Stimulated activated naive CD8-positive, alpha-beta T cell treated with anti-CD3 and anti-CD28 coated beads, Interleukin-15, amount 100 ng/mL, for 72 hours (primary cell): ENCODE data around the gene TMPRSS15.

Experiments
- ATAC-seq: fragments of 150-1000 bp; cut with Tn5 transposase; 2 replicates; pipeline ENCODE4 v1.10.0; 2021; ENCODE audit warnings: mild to moderate bottlenecking, moderate library complexity
- DNase-seq, 2 donors: peaks; one replicate each; pipeline ENCODE4 v3.0.0; 2021 to 2022
- H3K27ac Mint-ChIP-seq, 2 donors: one replicate each; pipeline ENCODE4 v1.8.0; 2022; ENCODE audit warnings: mild to moderate bottlenecking in 2 of 2, mixed read lengths in 2 of 2, moderate library complexity in 2 of 2
- H3K27me3 Mint-ChIP-seq: one replicate; pipeline ENCODE4 v1.8.0; 2022; ENCODE audit warnings: mixed read lengths
- H3K4me1 Mint-ChIP-seq: one replicate; pipeline ENCODE4 v1.8.0; 2022; ENCODE audit warnings: mild to moderate bottlenecking, mixed read lengths
- H3K4me3 Mint-ChIP-seq, 2 donors: one replicate each; pipeline ENCODE4 v1.8.0; 2022; ENCODE audit warnings: mild to moderate bottlenecking in 2 of 2, mixed read lengths in 2 of 2, moderate library complexity in 1 of 2
- H3K9me3 Mint-ChIP-seq, 2 donors: one replicate each; pipeline ENCODE4 v1.8.0; 2022; ENCODE audit warnings: mixed read lengths in 2 of 2

TMPRSS15 gene

DNA sequence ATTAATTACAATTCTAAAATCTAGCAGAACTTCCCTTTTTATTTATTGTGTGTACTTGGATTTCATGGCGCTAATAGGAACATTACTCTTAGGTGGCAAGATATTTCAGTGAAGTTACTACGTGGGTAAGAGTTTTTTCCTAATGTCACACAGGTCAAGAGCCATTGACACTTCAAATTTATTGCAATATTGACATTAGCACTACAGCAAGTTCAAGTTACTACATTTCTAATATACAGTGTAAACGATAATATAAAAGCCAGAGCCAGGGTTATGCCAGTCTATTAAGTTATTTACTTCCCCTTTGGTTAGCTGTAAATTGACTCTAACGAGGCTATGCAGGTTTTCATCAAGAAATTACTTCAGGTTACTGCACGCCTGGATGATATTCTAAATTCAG, 129.2 kb downstream of the TMPRSS15 start:
- no peak overlapping the region for H3K4me3 Mint-ChIP-seq
- no peaks in the 10 kb centered on the region for H3K9me3 Mint-ChIP-seq
- DNase-seq (no peak), ATAC-seq (no peak)
- no peak overlapping the region for H3K27ac Mint-ChIP-seq
- no peaks in the 10 kb centered on the region for H3K4me1 Mint-ChIP-seq
- H3K27me3 Mint-ChIP-seq = no peaks in the 10 kb centered on the region

DNA sequence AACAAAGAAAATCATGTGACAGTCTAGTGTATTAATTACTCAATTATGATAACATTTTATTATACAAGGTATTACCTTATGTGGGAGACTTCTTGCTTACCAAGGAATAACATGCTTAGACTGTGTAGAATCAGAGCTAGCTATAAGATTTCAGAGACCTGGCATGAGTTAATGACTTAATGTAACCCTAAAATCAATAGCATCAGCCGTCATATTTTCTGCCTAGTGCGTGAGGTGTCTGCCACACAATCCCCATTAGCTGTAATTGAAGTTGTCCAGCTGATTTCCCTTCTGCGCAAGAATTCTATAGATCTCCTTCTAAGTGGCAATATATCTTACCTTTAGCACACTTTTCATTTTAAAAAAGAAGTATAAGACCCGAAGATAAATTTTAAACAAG, 130.2 kb downstream of the TMPRSS15 start:
- Mint-ChIP-seq H3K4me1 (no peaks in the 10 kb centered on the region), H3K4me3 (no peak overlapping the region), H3K9me3 (peaks cover 0 to 6% of the 10 kb centered on the region in 2 donors), H3K27me3 (no peaks in the 10 kb centered on the region), H3K27ac (no peak overlapping the region)
- DNase-seq (no peak), ATAC-seq (no peak)

DNA sequence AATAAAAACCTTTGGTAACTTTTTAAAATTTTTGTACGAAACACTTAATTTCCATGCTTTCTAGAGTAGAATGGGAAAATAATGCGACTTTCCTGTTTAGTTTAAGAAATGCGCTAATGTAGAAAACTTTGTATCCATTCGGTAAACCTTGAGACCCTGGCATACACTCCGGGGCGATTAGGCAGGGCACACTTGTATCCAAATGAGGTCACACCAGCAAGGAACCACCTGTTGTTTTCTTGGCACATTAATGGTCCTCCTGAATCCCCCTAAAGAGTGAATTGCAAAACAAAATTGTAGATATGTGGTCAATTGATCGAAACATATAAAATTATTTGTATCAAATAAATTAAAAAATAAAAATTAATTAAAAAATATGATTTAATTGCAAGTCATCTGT, 133.7 kb downstream of the TMPRSS15 start:
- Mint-ChIP-seq H3K27me3 (no peaks in the 10 kb centered on the region), H3K4me3 (no peak overlapping the region), H3K27ac (no peak overlapping the region), H3K9me3 (peaks cover 0 to 8% of the 10 kb centered on the region in 2 donors), H3K4me1 (no peaks in the 10 kb centered on the region)
- DNase-seq (no peak), ATAC-seq (no peak)

DNA sequence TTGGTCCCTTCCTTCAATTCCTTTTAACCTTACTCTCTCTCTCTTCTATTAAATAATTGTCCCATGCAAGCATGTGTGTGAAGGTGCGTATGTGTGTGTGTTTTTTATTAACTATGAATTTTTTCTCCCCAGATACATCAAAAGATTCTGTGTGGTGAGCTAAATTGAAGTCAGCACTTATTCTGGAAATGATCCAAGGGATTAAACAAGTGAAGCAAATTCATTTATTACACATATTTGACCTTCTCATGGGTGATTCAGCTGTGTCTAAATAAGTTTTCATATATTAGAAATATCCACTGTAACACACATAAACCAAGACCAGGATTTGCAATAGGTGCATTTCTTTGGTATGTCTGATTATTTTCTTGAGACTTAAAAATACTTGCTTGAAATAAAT, 134.7 kb downstream of the TMPRSS15 start:
- Mint-ChIP-seq H3K4me3 (no peak overlapping the region), H3K27ac (no peak overlapping the region), H3K27me3 (no peaks in the 10 kb centered on the region), H3K4me1 (no peaks in the 10 kb centered on the region), H3K9me3 (peaks cover 0 to 8% of the 10 kb centered on the region in 2 donors)
- no peak for DNase-seq
- ATAC-seq = no peak

DNA sequence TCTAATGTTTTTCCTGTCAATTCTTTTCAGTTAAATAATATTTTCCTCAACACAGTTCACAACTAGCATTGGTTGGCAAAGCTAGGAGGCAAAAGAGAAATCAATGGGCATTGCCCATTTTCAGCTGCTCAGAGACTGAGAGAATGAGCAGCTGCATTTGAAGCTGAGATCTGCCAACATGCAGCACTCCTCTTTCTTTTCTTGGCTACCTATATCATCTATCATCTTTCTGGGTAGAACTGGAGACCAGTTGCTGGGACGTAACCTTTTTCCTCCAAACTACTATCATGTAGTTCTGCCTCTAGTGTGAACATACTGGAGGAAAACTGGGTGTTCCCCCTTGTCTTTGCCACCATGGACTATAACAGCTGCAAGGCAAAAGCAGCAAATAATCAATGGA, 136.1 kb downstream of the TMPRSS15 start:
- H3K27ac Mint-ChIP-seq = no peak overlapping the region
- DNase-seq (no peak), ATAC-seq (no peak)
- no peaks in the 10 kb centered on the region for H3K4me1 Mint-ChIP-seq
- H3K27me3 Mint-ChIP-seq = no peaks in the 10 kb centered on the region
- peaks cover 0 to 8% of the 10 kb centered on the region in 2 donors for H3K9me3 Mint-ChIP-seq
- H3K4me3 Mint-ChIP-seq = no peak overlapping the region

DNA sequence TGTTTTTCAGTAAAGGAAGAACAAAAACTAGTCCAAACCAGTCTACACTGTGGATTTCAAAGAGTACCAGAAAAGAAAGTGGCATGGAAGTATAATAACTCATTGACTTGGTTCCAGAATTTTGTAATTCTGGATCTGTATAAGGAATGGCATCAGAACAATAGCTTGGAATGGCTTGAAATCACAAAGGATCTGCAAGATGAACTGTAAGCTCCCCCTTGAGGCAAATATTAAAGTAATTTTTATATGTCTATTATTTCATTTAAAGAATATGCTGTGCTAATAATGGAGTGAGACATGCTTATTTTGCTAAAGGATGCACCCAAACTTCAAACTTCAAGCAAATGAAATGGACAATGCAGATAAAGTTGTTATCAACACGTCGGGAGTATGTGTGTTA, 137.6 kb downstream of the TMPRSS15 start:
- no peak for ATAC-seq
- H3K9me3 Mint-ChIP-seq = peaks cover 0 to 8% of the 10 kb centered on the region in 2 donors
- H3K4me1 Mint-ChIP-seq = no peaks in the 10 kb centered on the region
- no peak overlapping the region for H3K4me3 Mint-ChIP-seq
- DNase-seq = no peak
- no peaks in the 10 kb centered on the region for H3K27me3 Mint-ChIP-seq
- no peak overlapping the region for H3K27ac Mint-ChIP-seq

DNA sequence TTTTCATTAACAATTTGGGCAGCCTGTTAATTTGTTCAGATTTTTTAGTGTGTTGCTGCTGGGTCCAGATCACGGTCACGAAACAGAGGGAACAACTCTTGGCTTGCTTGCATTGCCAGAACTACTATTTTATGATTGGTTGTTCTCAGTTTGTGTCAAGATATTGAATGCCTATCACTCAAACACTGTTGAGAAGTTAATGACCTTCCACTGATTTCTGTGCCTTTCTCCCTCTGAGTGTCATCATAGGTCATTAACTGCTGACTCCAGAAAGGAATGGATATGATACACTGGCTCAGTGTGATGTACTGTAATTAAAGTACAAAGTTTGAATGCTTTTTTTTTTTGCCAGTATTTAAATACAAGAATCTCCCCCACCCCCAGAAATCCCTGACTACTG, 149.8 kb downstream of the TMPRSS15 start:
- DNase-seq (no peak), ATAC-seq (no peak)
- no peaks in the 10 kb centered on the region for H3K4me1 Mint-ChIP-seq
- H3K9me3 Mint-ChIP-seq = no peaks in the 10 kb centered on the region
- H3K4me3 Mint-ChIP-seq = no peak overlapping the region
- H3K27ac Mint-ChIP-seq = peak overlapping the region in 1 of 2 donors; percentile 6
- no peaks in the 10 kb centered on the region for H3K27me3 Mint-ChIP-seq

DNA sequence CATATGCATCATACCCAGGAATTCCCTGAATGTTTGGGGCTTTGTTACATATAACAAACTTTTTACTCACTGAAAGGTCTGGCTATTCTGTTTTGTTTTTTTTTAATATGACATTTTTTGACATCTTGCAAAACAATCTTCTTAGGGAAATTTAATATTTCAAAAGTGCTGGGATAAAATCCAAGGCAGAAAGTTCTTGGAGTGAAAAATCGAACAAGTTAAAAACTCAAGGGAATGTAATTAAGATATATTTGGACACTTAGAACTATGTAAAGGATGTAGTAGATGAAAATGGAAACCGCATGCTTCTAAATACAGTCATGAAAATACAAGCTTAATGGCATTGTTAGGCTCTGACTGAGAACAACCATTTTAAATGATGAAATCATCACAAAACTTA, 150.4 kb downstream of the TMPRSS15 start:
- H3K27me3 Mint-ChIP-seq = no peaks in the 10 kb centered on the region
- no peak overlapping the region for H3K4me3 Mint-ChIP-seq
- DNase-seq (no peak), ATAC-seq (no peak)
- H3K27ac Mint-ChIP-seq = no peak overlapping the region
- H3K4me1 Mint-ChIP-seq = no peaks in the 10 kb centered on the region
- H3K9me3 Mint-ChIP-seq = no peaks in the 10 kb centered on the region

- no peak overlapping the region for H3K27ac Mint-ChIP-seq
- ATAC-seq (no peak), DNase-seq (no peak)
- no peak overlapping the region for H3K4me3 Mint-ChIP-seq
- no peaks in the 10 kb centered on the region for H3K27me3 Mint-ChIP-seq
- no peaks in the 10 kb centered on the region for H3K4me1 Mint-ChIP-seq
- H3K9me3 Mint-ChIP-seq = no peaks in the 10 kb centered on the region
Observed at GRCh38 chr21:18252680-18253079, 150.9 kb downstream of the TMPRSS15 start.

DNA sequence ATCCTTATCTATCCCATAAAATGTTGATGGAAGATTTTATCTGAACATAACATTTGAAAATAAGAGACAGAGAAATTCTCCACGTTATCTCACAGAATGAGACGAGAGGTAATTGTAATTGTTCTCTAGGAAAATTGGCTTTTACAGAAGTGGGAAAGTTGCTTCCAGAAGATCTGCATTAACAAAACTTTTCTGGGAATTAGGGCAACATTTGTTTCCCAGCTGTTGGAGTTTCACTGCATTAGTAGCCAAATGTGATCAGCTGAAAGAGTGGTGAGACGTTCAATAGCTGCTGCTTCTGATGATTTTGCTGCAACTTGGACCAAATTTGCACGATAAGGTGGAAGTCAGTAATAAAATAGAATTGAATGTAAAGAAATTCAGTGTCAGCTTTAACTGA, 151.3 kb downstream of the TMPRSS15 start:
- Mint-ChIP-seq H3K27ac (no peak overlapping the region), H3K4me1 (no peaks in the 10 kb centered on the region), H3K27me3 (no peaks in the 10 kb centered on the region), H3K9me3 (no peaks in the 10 kb centered on the region), H3K4me3 (no peak overlapping the region)
- DNase-seq = no peak
- ATAC-seq = no peak

DNA sequence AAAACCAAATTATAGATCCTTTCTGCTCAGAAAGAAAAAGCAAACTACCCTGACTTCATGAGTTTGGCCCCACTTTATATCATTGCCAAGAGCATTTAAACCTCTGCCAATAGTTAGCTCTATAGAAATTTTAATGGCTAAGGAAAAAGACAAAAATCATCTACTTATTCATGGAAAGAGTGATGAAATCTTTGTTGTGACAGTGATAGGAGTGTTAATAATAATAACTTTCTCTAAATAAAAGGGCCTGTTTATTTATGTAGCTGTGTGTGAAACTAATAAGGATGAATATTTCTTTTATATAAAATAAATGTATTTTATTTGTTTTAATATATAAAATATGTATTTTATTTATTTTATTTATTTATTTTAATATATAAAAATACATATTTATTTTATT, 152.5 kb downstream of the TMPRSS15 start:
- no peak for ATAC-seq
- no peak for DNase-seq
- Mint-ChIP-seq H3K27me3 (peaks cover 3% of the 10 kb centered on the region), H3K4me1 (no peaks in the 10 kb centered on the region), H3K27ac (no peak overlapping the region), H3K9me3 (no peaks in the 10 kb centered on the region), H3K4me3 (no peak overlapping the region)

DNA sequence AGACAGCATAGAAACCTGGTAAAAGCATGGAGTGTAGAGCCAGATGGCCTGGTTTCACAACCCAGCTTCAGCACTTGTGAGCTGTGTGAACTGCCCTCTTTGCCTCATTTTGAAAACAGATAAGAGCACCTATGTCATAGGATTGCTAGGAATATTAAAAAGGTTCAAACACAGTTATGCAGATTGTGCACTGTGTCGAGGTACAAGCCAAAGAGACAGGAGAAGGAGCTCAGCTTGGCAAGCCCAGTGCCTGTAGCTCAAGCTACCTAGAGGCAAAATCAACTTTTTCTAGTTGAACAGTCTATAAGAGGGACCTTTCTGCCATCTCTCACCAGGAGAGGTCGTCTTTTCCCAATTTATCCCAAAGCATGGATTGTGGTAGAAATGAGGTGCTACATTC, 153.9 kb downstream of the TMPRSS15 start:
- Mint-ChIP-seq H3K4me1 (peaks cover 1% of the 10 kb centered on the region), H3K27me3 (peaks cover 17% of the 10 kb centered on the region), H3K4me3 (no peak overlapping the region), H3K9me3 (no peaks in the 10 kb centered on the region), H3K27ac (no peak overlapping the region)
- DNase-seq = no peak
- ATAC-seq = no peak

GRCh38 chr21:18248171-18248570, 155.4 kb downstream of the TMPRSS15 start:
- H3K27me3 Mint-ChIP-seq = peaks cover 26% of the 10 kb centered on the region
- peaks cover 6% of the 10 kb centered on the region for H3K4me1 Mint-ChIP-seq
- ATAC-seq = no peak

GRCh38 chr21:18245464-18245967, 158.1 kb downstream of the TMPRSS15 start:
- peaks cover 26% of the 10 kb centered on the region for H3K27me3 Mint-ChIP-seq
- H3K4me1 Mint-ChIP-seq = peaks cover 6% of the 10 kb centered on the region
- ATAC-seq = no peak
- DNase-seq = no peak
- no peak overlapping the region for H3K4me3 Mint-ChIP-seq
- no peaks in the 10 kb centered on the region for H3K9me3 Mint-ChIP-seq
- no peak overlapping the region for H3K27ac Mint-ChIP-seq

More at GRCh38 chr21:18248171-18248570, 155.4 kb downstream of the TMPRSS15 start:
- DNase-seq = no peak
- Mint-ChIP-seq H3K27ac (no peak overlapping the region), H3K4me3 (no peak overlapping the region), H3K9me3 (no peaks in the 10 kb centered on the region)

DNA sequence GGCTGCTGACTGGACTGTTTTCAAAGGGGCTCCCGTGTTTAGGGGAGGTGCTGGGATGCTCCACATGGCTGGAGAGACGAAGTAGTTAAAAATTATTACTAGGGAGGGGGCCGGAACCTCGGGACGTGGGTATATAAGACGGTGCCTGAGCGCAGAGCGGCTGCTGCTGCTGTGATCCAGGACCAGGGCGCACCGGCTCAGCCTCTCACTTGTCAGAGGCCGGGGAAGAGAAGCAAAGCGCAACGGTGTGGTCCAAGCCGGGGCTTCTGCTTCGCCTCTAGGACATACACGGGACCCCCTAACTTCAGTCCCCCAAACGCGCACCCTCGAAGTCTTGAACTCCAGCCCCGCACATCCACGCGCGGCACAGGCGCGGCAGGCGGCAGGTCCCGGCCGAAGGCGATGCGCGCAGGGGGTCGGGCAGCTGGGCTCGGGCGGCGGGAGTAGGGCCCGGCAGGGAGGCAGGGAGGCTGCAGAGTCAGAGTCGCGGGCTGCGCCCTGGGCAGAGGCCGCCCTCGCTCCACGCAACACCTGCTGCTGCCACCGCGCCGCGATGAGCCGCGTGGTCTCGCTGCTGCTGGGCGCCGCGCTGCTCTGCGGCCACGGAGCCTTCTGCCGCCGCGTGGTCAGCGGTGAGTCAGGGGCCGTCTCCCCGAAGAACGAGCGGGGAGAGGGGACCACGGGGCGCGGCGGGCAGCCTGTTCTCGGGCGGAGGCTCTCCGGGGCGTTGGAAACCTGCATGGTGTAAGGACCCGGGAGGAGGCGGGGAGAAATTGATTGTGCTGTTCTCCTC, 158.7 kb downstream of the TMPRSS15 start, which contains the start of gene CHODL:
TSS of gene CHODL (plus strand) at position 163 of the 793 bp plus-strand sequence. CDS start at position 554, 391 bp downstream.
- Mint-ChIP-seq H3K27me3 (peaks cover 26% of the 10 kb centered on the region), H3K4me1 (peaks cover 6% of the 10 kb centered on the region), H3K27ac (no peak within 1 kb of the TSS), H3K9me3 (no peaks in the 10 kb centered on the region), H3K4me3 (peak within 1 kb of the TSS in 1 of 2 donors; percentile 31)
- DNase-seq = no peak
- ATAC-seq = peak; percentile 26

GRCh38 chr21:18235545-18235944, 168.0 kb downstream of the TMPRSS15 start:
- no peak overlapping the region for H3K4me3 Mint-ChIP-seq
- no peak for ATAC-seq

More at GRCh38 chr21:18235545-18235944, 168.0 kb downstream of the TMPRSS15 start:
- Mint-ChIP-seq H3K9me3 (peaks cover 0 to 7% of the 10 kb centered on the region in 2 donors), H3K27me3 (peaks cover 7% of the 10 kb centered on the region), H3K27ac (no peak overlapping the region), H3K4me1 (no peaks in the 10 kb centered on the region)
- no peak for DNase-seq
